Neural cell (in vitro differentiated cells): ENCODE data around the gene RNF169. TPM values are rescaled to one million over a fixed set of nuclear protein-coding genes. Genes with fewer than 3 reads are reported as not detected.

ENCODE experiments used
- H2AFZ ChIP-seq: fragments of 200-600, 300-800 bp; sonication (generic), shearing (Covaris generic); 2 replicates; pipeline ENCODE4 v1.6.0; 2014; ENCODE audit warnings: low read depth, mild to moderate bottlenecking, antibody characterized with exemption, low read length, moderate library complexity
- H3F3A ChIP-seq: fragments of 200-600 bp; shearing (Covaris generic); 2 replicates; pipeline ENCODE4 v1.6.1; 2016; ENCODE audit warnings: mild to moderate bottlenecking, moderate library complexity, mixed read lengths, antibody characterized with exemption, low read length; ENCODE audit not compliant: insufficient read depth, poor library complexity, severe bottlenecking
- H3K27ac ChIP-seq: fragments of 200-600, 300-800 bp; sonication (generic), shearing (Covaris generic); 2 replicates; pipeline ENCODE4 v1.5.1; 2014; ENCODE audit warnings: mild to moderate bottlenecking, low read length, moderate library complexity
- H3K27me3 ChIP-seq: fragments of 300-800, 200-600 bp; sonication (generic), shearing (Covaris generic); 2 replicates; pipeline ENCODE4 v1.6.0; 2014; ENCODE audit warnings: mild to moderate bottlenecking, low read depth, low read length, moderate library complexity; ENCODE audit not compliant: insufficient read depth
- H3K36me3 ChIP-seq: fragments of 300-800, 200-600 bp; sonication (generic), shearing (Covaris generic); 2 replicates; pipeline ENCODE4 v1.5.1; 2014; ENCODE audit warnings: mild to moderate bottlenecking, antibody characterized with exemption, low read length, moderate library complexity; ENCODE audit not compliant: insufficient read depth
- H3K4me2 ChIP-seq: fragments of 300-800, 200-600 bp; sonication (generic), shearing (Covaris generic); 2 replicates; pipeline ENCODE4 v1.6.0; 2014; ENCODE audit warnings: mild to moderate bottlenecking, low read length
- H3K4me3 ChIP-seq: fragments of 300-800, 200-600 bp; sonication (generic), shearing (Covaris generic); 2 replicates; pipeline ENCODE4 v1.5.1; 2014; ENCODE audit warnings: mild to moderate bottlenecking, low read length, moderate library complexity
- H3K79me2 ChIP-seq: fragments of 200-600 bp; shearing (Covaris generic); replicated peaks from 2 replicates; pipeline ENCODE4 v1.6.0; 2014; ENCODE audit warnings: mild to moderate bottlenecking, low read length, moderate library complexity; ENCODE audit not compliant: insufficient read depth
- H3K9ac ChIP-seq: fragments of 300-800, 200-600 bp; sonication (generic), shearing (Covaris generic); 2 replicates; pipeline ENCODE4 v1.6.1; 2016; ENCODE audit warnings: mild to moderate bottlenecking, low read length, mixed read lengths
- H3K9me2 ChIP-seq: fragments of 200-600 bp; shearing (Covaris generic); 2 replicates; pipeline ENCODE4 v1.6.1; 2016; ENCODE audit warnings: mild to moderate bottlenecking, low read length, mixed read lengths; ENCODE audit not compliant: insufficient read depth
- H3K9me3 ChIP-seq: fragments of 200-600, 300-800 bp; sonication (generic), shearing (Covaris generic); 2 replicates; pipeline ENCODE4 v1.6.1; 2016; ENCODE audit warnings: mild to moderate bottlenecking, mixed run types, low read length, moderate library complexity, mixed read lengths
- H4K20me1 ChIP-seq: fragments of 200-600 bp; shearing (Covaris generic); 2 replicates; pipeline ENCODE4 v1.6.1; 2016; ENCODE audit warnings: mild to moderate bottlenecking, mixed run types; ENCODE audit not compliant: insufficient read depth
- EP300 ChIP-seq: fragments of 450-650 bp; conservative IDR thresholded peaks from 2 replicates; pipeline ENCODE4 v1.6.1; 2014; ENCODE audit warnings: antibody characterized with exemption, mild to moderate bottlenecking, moderate library complexity; ENCODE audit not compliant: poor library complexity, severe bottlenecking
- EZH2 ChIP-seq: fragments of 200-600, 300-800 bp; shearing (Covaris generic), sonication (generic); IDR thresholded peaks from 2 replicates; pipeline ENCODE4 v1.6.1; 2014; ENCODE audit warnings: antibody characterized with exemption, low read length, borderline replicate concordance, mild to moderate bottlenecking; ENCODE audit not compliant: insufficient read depth, poor library complexity, severe bottlenecking
- MXI1 ChIP-seq: fragments of 450-650 bp; conservative IDR thresholded peaks from 2 replicates; pipeline ENCODE4 v1.6.1; 2014; ENCODE audit warnings: antibody characterized with exemption, mild to moderate bottlenecking; ENCODE audit not compliant: poor library complexity, severe bottlenecking
- POLR2AphosphoS5 ChIP-seq: IDR thresholded peaks from 2 replicates; pipeline ENCODE4 v1.6.1; 2012
- RAD21 ChIP-seq: fragments of 450-650 bp; conservative IDR thresholded peaks from 2 replicates; pipeline ENCODE4 v1.6.1; 2014; ENCODE audit warnings: antibody characterized with exemption, mild to moderate bottlenecking, moderate library complexity
- SMC3 ChIP-seq: fragments of 450-650 bp; conservative IDR thresholded peaks from 2 replicates; pipeline ENCODE4 v1.6.1; 2014; ENCODE audit warnings: antibody characterized with exemption, mild to moderate bottlenecking, moderate library complexity; ENCODE audit not compliant: poor library complexity
- TAF1 ChIP-seq: IDR thresholded peaks from 2 replicates; pipeline ENCODE4 v1.6.1; 2012; ENCODE audit warnings: low read depth
- polyA plus RNA-seq: library from polyadenylated mRNA; depleted of rRNA; stranded (reverse); fragments of >200 nt; gene quantifications from 2 replicates; pipeline ENCODE4 v1.2.3, GENCODE V29; 2014
- TF ChIP-seq, protein P1 (sequence below): IDR thresholded peaks from 2 replicates; pipeline ENCODE4 v1.6.1; 2012; ENCODE audit warnings: borderline replicate concordance
- TF ChIP-seq, protein P2 (sequence below): fragments of 450-650 bp; IDR thresholded peaks from 2 replicates; pipeline ENCODE4 v1.5.1; 2014; ENCODE audit warnings: antibody characterized with exemption, mild to moderate bottlenecking, moderate library complexity; ENCODE audit not compliant: poor library complexity, severe bottlenecking

RNF169 gene
- polyA plus RNA-seq, 1 donor from 2014 or later: 10.6 TPM

- no peak overlapping the region for H2AFZ ChIP-seq
- no peaks in the 10 kb centered on the region for H3K36me3 ChIP-seq
- TF ChIP-seq TAF1 (no peak), EZH2 (no peak), POLR2AphosphoS5 (no peak)
- H3K27ac ChIP-seq: no peak overlapping the region
- no peak overlapping the region for H3K9ac ChIP-seq
- no peaks in the 10 kb centered on the region for H3K79me2 ChIP-seq
- no peaks in the 10 kb centered on the region for H3F3A ChIP-seq
- H3K9me3 ChIP-seq: no peaks in the 10 kb centered on the region
- H3K27me3 ChIP-seq: no peaks in the 10 kb centered on the region
- no peaks in the 10 kb centered on the region for H4K20me1 ChIP-seq
- no peak overlapping the region for H3K4me2 ChIP-seq
- H3K9me2 ChIP-seq: no peaks in the 10 kb centered on the region
- no peak overlapping the region for H3K4me3 ChIP-seq
Observed at GRCh38 chr11:74721479-74721835, 27.2 kb upstream of the RNF169 start.

DNA sequence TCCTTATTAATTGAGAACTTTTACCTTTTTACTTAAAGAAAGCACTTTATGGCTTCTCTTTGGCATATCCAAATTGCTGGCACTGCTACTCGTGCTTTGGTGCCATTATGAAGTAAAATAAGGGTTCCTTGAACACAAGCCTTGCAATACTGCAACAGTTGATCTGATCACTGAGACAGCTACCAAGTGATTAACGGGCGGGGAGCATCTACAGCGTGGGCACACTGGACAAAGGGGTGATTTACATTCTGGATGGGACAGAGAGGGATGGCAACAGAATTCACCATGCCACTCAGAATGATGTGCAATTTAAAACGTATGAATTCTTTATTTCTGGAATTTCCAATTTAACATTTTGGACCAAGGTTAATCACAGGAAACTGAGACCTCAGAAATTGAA, 25.1 kb upstream of the RNF169 start:
- Histone ChIP-seq H4K20me1 (no peaks in the 10 kb centered on the region), H3K9ac (no peak overlapping the region), H3K4me2 (no peak overlapping the region), H3K36me3 (no peaks in the 10 kb centered on the region), H3K79me2 (no peaks in the 10 kb centered on the region), H3K9me3 (no peaks in the 10 kb centered on the region), H3K27ac (no peak overlapping the region), H3F3A (no peaks in the 10 kb centered on the region), H3K9me2 (no peaks in the 10 kb centered on the region), H2AFZ (no peak overlapping the region), H3K4me3 (no peak overlapping the region), H3K27me3 (peaks cover 3% of the 10 kb centered on the region)
- TF ChIP-seq, protein P1, sequence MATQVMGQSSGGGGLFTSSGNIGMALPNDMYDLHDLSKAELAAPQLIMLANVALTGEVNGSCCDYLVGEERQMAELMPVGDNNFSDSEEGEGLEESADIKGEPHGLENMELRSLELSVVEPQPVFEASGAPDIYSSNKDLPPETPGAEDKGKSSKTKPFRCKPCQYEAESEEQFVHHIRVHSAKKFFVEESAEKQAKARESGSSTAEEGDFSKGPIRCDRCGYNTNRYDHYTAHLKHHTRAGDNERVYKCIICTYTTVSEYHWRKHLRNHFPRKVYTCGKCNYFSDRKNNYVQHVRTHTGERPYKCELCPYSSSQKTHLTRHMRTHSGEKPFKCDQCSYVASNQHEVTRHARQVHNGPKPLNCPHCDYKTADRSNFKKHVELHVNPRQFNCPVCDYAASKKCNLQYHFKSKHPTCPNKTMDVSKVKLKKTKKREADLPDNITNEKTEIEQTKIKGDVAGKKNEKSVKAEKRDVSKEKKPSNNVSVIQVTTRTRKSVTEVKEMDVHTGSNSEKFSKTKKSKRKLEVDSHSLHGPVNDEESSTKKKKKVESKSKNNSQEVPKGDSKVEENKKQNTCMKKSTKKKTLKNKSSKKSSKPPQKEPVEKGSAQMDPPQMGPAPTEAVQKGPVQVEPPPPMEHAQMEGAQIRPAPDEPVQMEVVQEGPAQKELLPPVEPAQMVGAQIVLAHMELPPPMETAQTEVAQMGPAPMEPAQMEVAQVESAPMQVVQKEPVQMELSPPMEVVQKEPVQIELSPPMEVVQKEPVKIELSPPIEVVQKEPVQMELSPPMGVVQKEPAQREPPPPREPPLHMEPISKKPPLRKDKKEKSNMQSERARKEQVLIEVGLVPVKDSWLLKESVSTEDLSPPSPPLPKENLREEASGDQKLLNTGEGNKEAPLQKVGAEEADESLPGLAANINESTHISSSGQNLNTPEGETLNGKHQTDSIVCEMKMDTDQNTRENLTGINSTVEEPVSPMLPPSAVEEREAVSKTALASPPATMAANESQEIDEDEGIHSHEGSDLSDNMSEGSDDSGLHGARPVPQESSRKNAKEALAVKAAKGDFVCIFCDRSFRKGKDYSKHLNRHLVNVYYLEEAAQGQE: no peak
- TF ChIP-seq MXI1 (no peak), EP300 (no peak), POLR2AphosphoS5 (no peak), EZH2 (no peak), TAF1 (no peak), RAD21 (no peak), SMC3 (no peak)
- TF ChIP-seq, protein P2, sequence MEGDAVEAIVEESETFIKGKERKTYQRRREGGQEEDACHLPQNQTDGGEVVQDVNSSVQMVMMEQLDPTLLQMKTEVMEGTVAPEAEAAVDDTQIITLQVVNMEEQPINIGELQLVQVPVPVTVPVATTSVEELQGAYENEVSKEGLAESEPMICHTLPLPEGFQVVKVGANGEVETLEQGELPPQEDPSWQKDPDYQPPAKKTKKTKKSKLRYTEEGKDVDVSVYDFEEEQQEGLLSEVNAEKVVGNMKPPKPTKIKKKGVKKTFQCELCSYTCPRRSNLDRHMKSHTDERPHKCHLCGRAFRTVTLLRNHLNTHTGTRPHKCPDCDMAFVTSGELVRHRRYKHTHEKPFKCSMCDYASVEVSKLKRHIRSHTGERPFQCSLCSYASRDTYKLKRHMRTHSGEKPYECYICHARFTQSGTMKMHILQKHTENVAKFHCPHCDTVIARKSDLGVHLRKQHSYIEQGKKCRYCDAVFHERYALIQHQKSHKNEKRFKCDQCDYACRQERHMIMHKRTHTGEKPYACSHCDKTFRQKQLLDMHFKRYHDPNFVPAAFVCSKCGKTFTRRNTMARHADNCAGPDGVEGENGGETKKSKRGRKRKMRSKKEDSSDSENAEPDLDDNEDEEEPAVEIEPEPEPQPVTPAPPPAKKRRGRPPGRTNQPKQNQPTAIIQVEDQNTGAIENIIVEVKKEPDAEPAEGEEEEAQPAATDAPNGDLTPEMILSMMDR: no peak

- no peaks in the 10 kb centered on the region for H3K9me2 ChIP-seq
- no peak overlapping the region for H3K4me3 ChIP-seq
- peaks cover 25% of the 10 kb centered on the region for H3K27me3 ChIP-seq
- no peak overlapping the region for H3K27ac ChIP-seq
- TF ChIP-seq MXI1 (no peak), POLR2AphosphoS5 (no peak), EZH2 (no peak), TAF1 (no peak)
- H3K4me2 ChIP-seq: no peak overlapping the region
- H2AFZ ChIP-seq: no peak overlapping the region
- H3K36me3 ChIP-seq: no peaks in the 10 kb centered on the region
- no peaks in the 10 kb centered on the region for H3F3A ChIP-seq
- no peaks in the 10 kb centered on the region for H3K9me3 ChIP-seq
- H3K9ac ChIP-seq: no peak overlapping the region
- H4K20me1 ChIP-seq: no peaks in the 10 kb centered on the region
- H3K79me2 ChIP-seq: no peaks in the 10 kb centered on the region
Observed at GRCh38 chr11:74725701-74726100, 22.9 kb upstream of the RNF169 start.
